ENCODE results near the gene B3GNT5. TPM values are rescaled to one million over a fixed set of nuclear protein-coding genes. Genes with fewer than 3 reads are reported as not detected.
A peak's percentile ranks its signal among the peaks of the same experiment; 100 is the strongest.

B3GNT5 gene
- total RNA-seq, 1 experiment from 2014 or later, result 7.7 TPM

GRCh38 chr3:183253528-183254486, 754 bp downstream of the B3GNT5 start (continued):
- TF ChIP-seq HMGXB4 (CRISPR knock-in tag; IDR thresholded peaks at IDR 0.05) (peak; percentile 31), JUN (CRISPR knock-in tag; IDR thresholded peaks at IDR 0.05) (peak; percentile 3; the same call in 1 of the 2 replicates), IRF1 (CRISPR knock-in tag; IDR thresholded peaks at IDR 0.05) (no peak), KAT7 (CRISPR knock-in tag; IDR thresholded peaks at IDR 0.05; ENCODE audit: borderline replicate concordance) (no peak)

- Mint-ChIP-seq H3K4me3 (peak overlapping the region; percentile 79), H3K27ac (peak overlapping the region; percentile 57), H3K4me1 (peaks cover 20% of the 10 kb centered on the region), H3K36me3 (no peaks in the 10 kb centered on the region), H3K9me3 (no peaks in the 10 kb centered on the region), H3K27me3 (ENCODE audit: low read depth) (peaks cover 32% of the 10 kb centered on the region)
- CTCF ChIA-PET, result interaction anchor here (1.0 to 1.4 kb wide), 2 partner anchors 10 to 128 kb away, joined by 4 to 5 read pairs; no protein-coding TSS in a partner anchor
- POLR2A ChIA-PET, result interaction anchor here (0.5 to 1.5 kb wide), 3 partner anchors 10 to 60 kb away, joined by 3 to 9 read pairs (median 4); no protein-coding TSS in a partner anchor
- DNase-seq (ENCODE audit: low spot score), result peak; percentile 58
- TF ChIP-seq USF1 (CRISPR knock-in tag; IDR thresholded peaks at IDR 0.05), result 0 out of 2 replicates have a peak, but pooled peaks have one; percentile 7
- TF ChIP-seq E2F4 (CRISPR knock-in tag; IDR thresholded peaks at IDR 0.05; ENCODE audit: borderline replicate concordance, low read depth), result peak; percentile 45; the same call in 1 of the 2 replicates
- TF ChIP-seq FOXP1 (CRISPR knock-in tag; IDR thresholded peaks at IDR 0.05; ENCODE audit: borderline replicate concordance), result 0 out of 2 replicates have a peak, but pooled peaks have one; percentile 41
- 0 out of 2 replicates have a peak, but pooled peaks have one; percentile 26 for TF ChIP-seq ARID4B (CRISPR knock-in tag; IDR thresholded peaks at IDR 0.05; ENCODE audit: borderline replicate concordance)
- no peak for TF ChIP-seq ATF1 (CRISPR knock-in tag; IDR thresholded peaks at IDR 0.05)
- no peak for TF ChIP-seq MXD4 (CRISPR knock-in tag; IDR thresholded peaks at IDR 0.05; ENCODE audit: borderline replicate concordance)
- peak; percentile 11; the same call in 1 of the 2 replicates for TF ChIP-seq HMGXB4 (CRISPR knock-in tag; IDR thresholded peaks at IDR 0.05)
- TF ChIP-seq ZNF232 (CRISPR knock-in tag; IDR thresholded peaks at IDR 0.05), result 0 out of 2 replicates have a peak, but pooled peaks have one; percentile 18
- peak; percentile 13 for ATAC-seq
These were observed 1.7 kb downstream of the B3GNT5 start for GRCh38 chr3:183254487-183255347.
